ENCODE data around the gene CRTC1. TPM values are rescaled to one million over a fixed set of nuclear protein-coding genes. Genes with fewer than 3 reads are reported as not detected.
A peak's percentile ranks its signal among the peaks of the same experiment; 100 is the strongest.

The CRTC1 gene
- total RNA-seq, 4 donors from 2014 or later = 1.8 to 3.6 (median 2.1) TPM

DNA sequence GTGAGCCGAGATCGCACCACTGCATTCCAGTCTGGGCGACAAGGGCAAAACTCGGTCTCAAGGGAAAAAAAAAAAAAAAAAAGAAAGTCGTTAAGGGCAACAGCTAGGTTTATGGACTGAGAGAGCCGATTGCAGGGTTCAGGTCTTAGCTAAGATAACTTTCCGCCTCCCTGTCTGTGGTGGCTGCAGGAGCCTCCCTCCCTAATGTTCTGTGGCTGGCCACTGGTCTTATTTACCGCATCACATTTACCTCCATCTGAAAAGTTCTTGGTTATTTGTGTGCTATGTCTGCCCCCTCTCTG is 722 bp upstream of the CRTC1 start:
- DNase-seq = no peak
- TF ChIP-seq, protein P1, sequence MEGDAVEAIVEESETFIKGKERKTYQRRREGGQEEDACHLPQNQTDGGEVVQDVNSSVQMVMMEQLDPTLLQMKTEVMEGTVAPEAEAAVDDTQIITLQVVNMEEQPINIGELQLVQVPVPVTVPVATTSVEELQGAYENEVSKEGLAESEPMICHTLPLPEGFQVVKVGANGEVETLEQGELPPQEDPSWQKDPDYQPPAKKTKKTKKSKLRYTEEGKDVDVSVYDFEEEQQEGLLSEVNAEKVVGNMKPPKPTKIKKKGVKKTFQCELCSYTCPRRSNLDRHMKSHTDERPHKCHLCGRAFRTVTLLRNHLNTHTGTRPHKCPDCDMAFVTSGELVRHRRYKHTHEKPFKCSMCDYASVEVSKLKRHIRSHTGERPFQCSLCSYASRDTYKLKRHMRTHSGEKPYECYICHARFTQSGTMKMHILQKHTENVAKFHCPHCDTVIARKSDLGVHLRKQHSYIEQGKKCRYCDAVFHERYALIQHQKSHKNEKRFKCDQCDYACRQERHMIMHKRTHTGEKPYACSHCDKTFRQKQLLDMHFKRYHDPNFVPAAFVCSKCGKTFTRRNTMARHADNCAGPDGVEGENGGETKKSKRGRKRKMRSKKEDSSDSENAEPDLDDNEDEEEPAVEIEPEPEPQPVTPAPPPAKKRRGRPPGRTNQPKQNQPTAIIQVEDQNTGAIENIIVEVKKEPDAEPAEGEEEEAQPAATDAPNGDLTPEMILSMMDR (IDR thresholded peaks at IDR 0.05) = no peak
- TF ChIP-seq POLR2A (IDR thresholded peaks at IDR 0.05) = no peak
- Histone ChIP-seq H3K4me1 (peaks cover 13 to 35% (median 27%) of the 10 kb centered on the region in 3 donors), H3K4me3 (peak overlapping the region; percentile 39 to 84 (median 56)), H3K27me3 (no peaks in the 10 kb centered on the region), H3K27ac (peak overlapping the region; percentile 74 to 90 (median 88)), H3K36me3 (no peaks in the 10 kb centered on the region), H3K9me3 (no peaks in the 10 kb centered on the region)
- WGBS, 2 donors = 37 to 46% methylated on average over 8 of the region's 8 CpGs
- intact Hi-C loops (cut with DNase I) = no loop called here

DNA sequence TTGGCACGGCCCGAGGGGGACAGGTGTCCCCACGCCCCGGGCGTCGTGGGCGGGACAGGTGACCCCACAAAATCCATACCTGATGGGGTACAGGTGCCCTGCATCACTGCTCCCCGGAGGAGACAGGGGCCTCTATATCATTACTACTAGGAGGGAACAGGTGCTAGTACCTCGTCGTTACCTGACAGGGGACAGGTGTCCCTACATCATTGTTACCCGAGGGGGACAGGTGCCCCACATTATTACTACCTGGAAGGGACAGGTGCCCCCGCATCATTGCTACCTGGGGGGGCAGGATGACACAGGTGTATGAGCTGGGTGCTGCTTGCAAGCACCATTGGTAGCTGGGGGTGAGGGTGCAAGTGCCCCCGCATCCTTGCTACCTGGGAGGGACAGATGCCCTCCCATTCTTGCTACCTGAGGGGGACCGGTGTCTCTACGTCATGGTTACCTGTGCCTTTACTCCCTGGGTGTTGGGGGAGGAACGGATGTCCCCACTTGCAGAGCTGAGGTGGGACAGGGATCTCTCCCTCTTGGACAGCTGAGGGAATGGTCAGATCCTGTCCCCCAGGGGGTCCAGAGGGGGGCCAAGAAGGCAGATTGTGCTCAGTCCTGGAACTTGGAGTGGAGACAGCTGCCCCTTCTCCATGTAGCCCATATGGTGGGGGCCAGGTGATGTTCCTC is 620 bp downstream of the CRTC1 start:
- WGBS, 2 donors = 6% methylated on average over 8 of the region's 16 CpGs; no CpG with 5 or more reads in 1 of the 2 donors
- intact Hi-C loops (cut with DNase I) = no loop called here
- Histone ChIP-seq H3K36me3 (no peaks in the 10 kb centered on the region), H3K9me3 (no peaks in the 10 kb centered on the region), H3K27me3 (no peaks in the 10 kb centered on the region), H3K4me1 (peaks cover 13 to 22% (median 17%) of the 10 kb centered on the region in 3 donors), H3K4me3 (peak overlapping the region; percentile 39 to 84 (median 56)), H3K27ac (peak overlapping the region; percentile 74 to 90 (median 88))
- no peak for DNase-seq
- TF ChIP-seq, protein P1 (IDR thresholded peaks at IDR 0.05) = no peak
- no peak for TF ChIP-seq POLR2A (IDR thresholded peaks at IDR 0.05)

DNA sequence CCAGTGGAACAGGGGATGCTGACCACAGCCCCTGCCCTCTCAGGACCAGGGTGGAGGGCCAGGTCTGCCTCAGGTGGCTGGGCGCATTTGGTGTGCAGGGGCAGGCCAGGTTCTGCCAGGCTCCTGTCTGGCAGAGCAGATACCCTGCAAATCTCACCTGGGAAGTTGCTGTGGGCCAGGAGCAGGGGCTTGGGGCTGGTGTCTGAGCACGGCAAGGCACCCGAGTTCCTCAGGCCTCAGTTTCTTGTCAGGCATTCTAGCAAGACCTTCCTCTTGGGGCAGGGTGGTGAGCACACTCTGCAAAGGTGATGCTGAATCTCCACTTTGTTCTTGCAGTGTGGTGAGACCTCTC is 1.1 kb downstream of the CRTC1 start:
- no peaks in the 10 kb centered on the region for H3K9me3 ChIP-seq
- no peaks in the 10 kb centered on the region for H3K27me3 ChIP-seq
- TF ChIP-seq POLR2A (IDR thresholded peaks at IDR 0.05) = no peak
- H3K27ac ChIP-seq = peak overlapping the region in 1 of 4 donors; percentile 88
- H3K36me3 ChIP-seq = no peaks in the 10 kb centered on the region
- 61 to 100% methylated on average over 1 to 3 of the region's 3 CpGs for WGBS, 2 donors
- DNase-seq = no peak
- H3K4me1 ChIP-seq = peaks cover 13 to 20% (median 17%) of the 10 kb centered on the region in 3 donors
- intact Hi-C loops (cut with DNase I) = no loop called here
- H3K4me3 ChIP-seq = peak overlapping the region in 2 of 4 donors; percentile 58 to 84

DNA sequence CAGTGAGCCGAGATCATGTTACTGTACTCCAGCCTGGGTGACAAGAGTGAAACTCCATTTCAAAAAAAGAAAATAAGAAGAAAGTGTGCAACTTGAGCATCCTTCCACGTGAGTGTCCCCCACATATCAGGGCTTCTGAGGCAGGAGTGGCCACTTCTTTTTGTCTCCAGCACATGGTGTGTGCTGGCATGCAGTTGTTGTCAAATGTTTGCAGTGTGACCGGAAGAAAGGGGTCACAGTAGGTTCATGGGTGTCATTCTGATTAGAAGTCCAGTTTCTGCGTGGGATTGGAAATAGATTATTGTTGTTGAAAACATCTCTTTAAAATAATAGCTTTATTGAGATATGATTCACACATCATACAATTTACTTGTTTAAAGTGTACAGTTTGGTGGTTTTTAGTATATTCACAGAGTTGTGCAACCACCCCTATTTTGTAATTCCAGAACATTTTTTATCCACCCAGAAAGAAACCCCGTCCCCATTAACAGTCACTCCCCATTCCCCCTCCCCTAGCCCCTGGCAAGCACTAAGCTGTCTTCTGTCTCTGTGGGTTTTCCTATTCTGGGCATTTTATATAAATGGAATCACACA is 2.2 kb downstream of the CRTC1 start:
- DNase-seq = no peak
- TF ChIP-seq, protein P1 (IDR thresholded peaks at IDR 0.05) = no peak
- TF ChIP-seq POLR2A (IDR thresholded peaks at IDR 0.05) = no peak
- Histone ChIP-seq H3K9me3 (no peaks in the 10 kb centered on the region), H3K4me3 (no peak overlapping the region), H3K36me3 (no peaks in the 10 kb centered on the region), H3K4me1 (peaks cover 13 to 20% (median 17%) of the 10 kb centered on the region in 3 donors), H3K27me3 (no peaks in the 10 kb centered on the region), H3K27ac (no peak overlapping the region)
- 68 to 74% methylated on average over 5 of the region's 5 CpGs for whole genome bisulfite sequencing, 2 donors
- intact Hi-C loops (cut with DNase I) = no loop called here

DNA sequence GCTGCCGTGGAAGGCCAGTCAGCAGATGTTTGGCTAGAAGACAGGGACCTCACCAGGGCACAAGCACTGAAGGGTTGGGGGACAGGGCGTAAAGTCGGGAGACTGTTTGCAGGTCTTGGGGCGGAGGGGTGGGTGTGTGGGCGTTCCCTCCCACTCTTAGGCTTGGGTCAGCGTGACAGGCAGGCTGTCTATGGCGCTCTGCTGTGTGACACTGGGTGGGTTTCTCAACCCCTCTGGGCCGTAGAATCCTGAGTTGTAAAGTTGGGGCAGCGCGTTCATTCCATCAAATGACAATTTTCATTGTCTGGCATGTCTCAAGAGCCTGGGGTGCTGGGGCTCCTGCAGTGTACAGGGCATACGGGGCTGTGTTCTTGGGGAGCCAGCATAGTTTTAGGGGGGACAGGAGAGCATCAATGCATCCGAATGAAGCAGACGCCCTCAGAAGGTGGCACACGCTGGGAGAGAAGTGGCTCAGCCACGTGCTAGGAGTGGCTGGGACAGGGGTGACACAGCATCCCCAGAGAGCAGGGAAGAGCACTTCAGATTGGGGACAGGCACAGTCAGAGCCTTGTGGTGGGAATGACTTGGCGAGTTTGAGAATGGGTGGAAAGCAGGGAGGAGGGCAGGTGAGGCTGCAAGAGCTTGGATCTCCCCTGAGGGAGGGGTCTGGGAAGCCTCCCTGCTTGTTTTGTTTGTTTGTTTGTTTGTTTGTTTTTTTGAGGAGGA is 4.4 kb downstream of the CRTC1 start:
- intact Hi-C loops (cut with DNase I) = no loop called here
- DNase-seq = no peak
- TF ChIP-seq, protein P1 (IDR thresholded peaks at IDR 0.05) = no peak
- no peak for TF ChIP-seq POLR2A (IDR thresholded peaks at IDR 0.05)
- H3K9me3 ChIP-seq = no peaks in the 10 kb centered on the region
- 84 to 88% methylated on average over 6 to 11 of the region's 16 CpGs for WGBS, 2 donors
- no peaks in the 10 kb centered on the region for H3K36me3 ChIP-seq
- H3K27me3 ChIP-seq = no peaks in the 10 kb centered on the region
- no peak overlapping the region for H3K4me3 ChIP-seq
- H3K27ac ChIP-seq = no peak overlapping the region
- H3K4me1 ChIP-seq = peaks cover 11 to 16% (median 14%) of the 10 kb centered on the region in 3 donors
